NCI-H446 treated with DMSO at 0.1 percent for 48 hours (cell line): Measurements from ENCODE around the gene ZNRF2.
"Not testable (repeated sequence)": the region's sequence is repeated elsewhere in the genome, so short reads cannot be mapped to it uniquely, and the experiment has no call there.

Source experiments
- DNase-seq: peaks from one replicate; lab custom pipeline; 2025; lab: John Stamatoyannopoulos, UW

Gene ZNRF2

GRCh38 chr7:30363778-30364563 lies 79.6 kb downstream of the ZNRF2 start:
- no peak for DNase-seq

- no peak for DNase-seq
These were observed 80.4 kb downstream of the ZNRF2 start for GRCh38 chr7:30364773-30365172.

- DNase-seq = no peak
These were observed 81.2 kb downstream of the ZNRF2 start for GRCh38 chr7:30365621-30366020.

GRCh38 chr7:30366606-30367005 lies 82.2 kb downstream of the ZNRF2 start:
- DNase-seq = no peak

- DNase-seq = no peak
These were observed 83.2 kb downstream of the ZNRF2 start for GRCh38 chr7:30367561-30367960.

DNA sequence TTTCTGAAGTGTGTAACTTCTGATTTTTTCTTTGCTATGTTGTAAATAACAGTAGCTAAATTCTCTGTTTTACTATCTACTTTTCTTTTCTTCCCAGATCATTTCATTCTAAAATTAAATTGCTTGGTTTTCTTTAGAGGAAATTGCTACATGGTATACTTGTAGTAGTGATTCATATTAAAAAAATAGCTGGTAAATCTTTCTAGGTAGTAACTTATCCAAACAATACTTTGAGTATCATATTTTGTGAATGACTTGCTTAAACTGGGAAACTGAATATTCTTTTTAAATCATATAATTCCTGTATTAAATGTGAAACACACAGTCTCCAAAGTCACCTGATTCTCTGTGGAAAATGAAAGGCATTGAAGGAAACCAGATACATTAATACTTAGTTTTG lies 85.5 kb downstream of the ZNRF2 start:
- DNase-seq = no peak

DNA sequence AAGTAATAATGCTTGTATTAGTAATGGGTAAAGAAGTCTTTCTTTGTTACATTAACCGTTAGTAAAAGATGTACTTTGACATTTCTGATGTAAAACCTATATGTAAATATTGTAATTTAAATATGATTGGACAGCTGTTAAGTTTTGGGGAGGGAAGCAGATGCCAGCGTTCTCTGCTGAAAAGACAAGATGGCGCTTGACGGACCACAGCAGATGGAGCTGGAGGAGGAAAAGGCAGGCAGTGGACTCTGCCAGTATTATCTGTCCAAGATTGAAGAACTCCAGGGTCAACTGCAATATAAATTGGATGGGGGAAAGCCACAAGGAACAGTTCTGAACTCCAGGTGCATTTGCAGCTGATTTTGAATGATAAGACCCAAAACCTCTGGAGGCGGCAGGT lies 86.9 kb downstream of the ZNRF2 start:
- DNase-seq = no peak

GRCh38 chr7:30378275-30378674 lies 93.9 kb downstream of the ZNRF2 start:
- no peak for DNase-seq

GRCh38 chr7:30379131-30379530 lies 94.7 kb downstream of the ZNRF2 start:
- no peak for DNase-seq

DNA sequence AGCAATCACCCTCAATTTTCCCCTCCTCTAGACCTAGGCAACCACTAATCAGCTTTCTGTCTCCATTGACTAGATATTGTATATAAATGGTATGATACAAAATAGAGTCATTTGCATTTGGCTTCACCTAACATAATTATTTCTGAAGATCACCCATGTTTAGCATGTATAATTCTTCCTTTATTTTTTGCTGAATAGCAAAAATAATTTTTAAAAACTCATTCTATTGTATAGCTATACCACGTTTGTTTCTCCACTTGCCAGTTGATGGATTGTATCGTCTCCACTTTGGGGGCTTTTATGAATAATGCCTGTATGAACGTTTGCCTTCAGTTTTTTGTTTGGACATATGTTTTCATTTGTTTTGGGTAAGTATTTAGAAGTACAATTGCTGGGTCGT lies 95.3 kb downstream of the ZNRF2 start:
- no peak for DNase-seq

DNA sequence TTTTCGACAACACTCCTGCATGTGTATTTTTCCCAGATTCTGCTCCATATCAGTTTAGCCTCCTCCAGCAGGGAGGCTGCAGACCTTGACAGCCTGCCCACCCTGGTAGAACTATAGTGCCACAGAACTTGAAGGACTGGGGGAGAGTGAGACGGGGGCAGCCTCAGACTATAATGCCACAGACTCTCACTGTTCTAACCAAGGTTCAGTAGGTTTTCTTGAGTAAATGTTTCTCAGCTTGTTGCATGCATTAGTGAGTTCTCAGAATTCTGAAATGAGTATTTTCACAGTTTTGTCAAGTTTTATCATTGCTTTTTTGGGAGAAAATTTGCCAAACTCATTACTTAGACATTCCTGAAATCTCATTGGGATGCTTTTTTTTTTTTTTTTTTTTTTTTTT lies 95.9 kb downstream of the ZNRF2 start:
- DNase-seq = no peak

GRCh38 chr7:30380824-30381223 lies 96.4 kb downstream of the ZNRF2 start:
- not testable (repeated sequence) for DNase-seq

DNA sequence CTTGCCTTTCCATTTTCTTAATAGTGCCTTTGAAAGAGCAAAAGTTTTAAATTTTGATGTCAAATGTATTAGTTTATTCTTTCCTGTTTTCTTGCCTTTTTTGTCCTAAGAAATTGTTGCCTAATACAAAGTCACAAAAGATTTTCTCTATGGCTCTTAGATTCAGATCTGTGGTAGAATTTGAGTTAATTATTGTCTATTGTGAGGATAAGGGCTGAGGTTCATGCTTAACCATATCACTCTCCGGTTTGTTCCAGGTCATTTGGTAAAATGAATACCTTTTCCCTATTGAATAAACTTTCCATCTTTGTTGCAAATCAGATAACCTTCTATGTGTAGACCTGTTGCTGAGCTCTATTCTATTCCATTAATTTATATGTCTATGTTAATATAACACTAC lies 98.2 kb downstream of the ZNRF2 start:
- no peak for DNase-seq

- no peak for DNase-seq
These were observed 105.4 kb downstream of the ZNRF2 start for GRCh38 chr7:30389791-30390190.

DNA sequence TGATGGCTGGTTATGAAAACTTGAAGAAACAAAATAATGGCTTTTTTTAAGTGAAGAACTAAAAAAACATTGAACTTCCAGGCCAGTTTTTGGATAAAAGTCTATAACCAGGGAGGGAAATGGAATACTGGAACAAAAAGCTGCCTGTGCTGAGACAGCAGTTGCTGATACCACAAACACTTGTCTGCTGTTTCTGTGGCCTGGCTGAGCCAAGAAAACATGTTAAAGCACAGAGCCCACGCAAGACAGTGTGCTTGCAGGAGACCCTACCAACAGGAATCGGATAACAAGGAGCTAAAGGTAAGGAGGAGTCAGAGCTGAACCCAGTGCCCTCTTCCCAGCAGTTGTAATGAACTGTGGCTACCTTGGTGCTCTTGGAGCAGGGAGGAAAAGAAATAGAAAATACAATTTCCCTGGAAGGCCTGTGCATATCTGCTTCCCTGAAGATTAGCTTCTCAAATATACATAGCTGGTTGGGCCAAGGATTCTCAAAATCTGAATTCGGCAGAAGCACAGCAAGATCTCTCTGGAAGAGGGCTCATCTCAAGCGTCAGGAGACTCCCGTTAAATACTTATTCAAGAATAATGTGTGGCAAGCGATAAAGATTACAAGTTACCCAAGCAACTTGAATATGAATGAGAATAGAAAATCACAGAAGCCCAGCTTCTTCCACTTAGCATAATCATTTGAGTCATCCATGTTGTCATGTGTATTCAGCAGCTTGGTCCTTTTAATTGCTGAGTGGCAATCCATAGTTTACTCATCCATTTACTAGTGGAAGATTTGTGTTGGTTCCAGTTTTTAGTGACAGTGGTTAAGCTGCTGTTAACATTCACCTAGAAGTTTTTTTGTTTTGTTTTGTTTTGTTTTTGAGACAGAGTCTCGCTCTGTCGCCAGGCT lies 106.6 kb downstream of the ZNRF2 start:
- DNase-seq = no peak

DNA sequence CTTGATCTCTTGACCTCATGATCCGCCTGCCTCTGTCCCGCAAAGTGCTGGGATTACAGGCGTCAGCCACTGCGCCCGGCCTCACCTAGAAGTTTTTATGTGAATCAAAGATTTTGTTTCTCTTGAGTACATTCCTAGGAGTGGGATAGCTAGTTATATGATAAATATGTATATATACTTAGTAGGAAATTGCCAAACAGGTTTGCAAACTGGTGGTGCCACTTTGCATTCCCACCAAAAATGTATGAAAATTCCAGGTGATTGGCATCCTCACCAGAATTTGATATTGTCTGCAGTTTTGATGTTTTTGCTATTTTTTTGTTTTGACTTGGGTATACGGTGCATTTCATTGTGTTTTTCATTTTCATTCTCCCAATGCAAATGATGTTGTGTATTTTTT lies 107.4 kb downstream of the ZNRF2 start:
- no peak for DNase-seq

GRCh38 chr7:30395676-30396075 lies 111.3 kb downstream of the ZNRF2 start:
- no peak for DNase-seq

GRCh38 chr7:30396389-30396788 lies 112.0 kb downstream of the ZNRF2 start:
- no peak for DNase-seq

- DNase-seq = no peak
These were observed 119.1 kb downstream of the ZNRF2 start for GRCh38 chr7:30403477-30403876.

DNA sequence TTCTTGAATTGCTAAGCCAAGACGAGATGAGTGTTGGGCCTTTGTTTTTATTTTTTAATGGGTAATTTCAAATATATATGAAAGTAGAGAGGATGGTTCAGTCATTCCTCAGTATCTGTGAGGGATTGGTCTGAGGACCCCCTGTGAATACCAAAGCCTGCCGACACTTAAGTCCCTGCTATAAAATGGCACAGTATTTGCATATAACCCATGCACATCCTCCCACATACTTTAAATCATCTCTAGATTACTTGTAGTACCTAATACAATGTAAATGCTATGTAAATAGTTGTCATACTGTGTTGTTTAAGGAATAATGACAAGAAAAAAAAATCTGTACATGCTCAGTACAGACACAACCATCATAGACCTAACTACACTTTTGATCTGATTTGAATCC lies 120.8 kb downstream of the ZNRF2 start:
- DNase-seq = no peak

DNA sequence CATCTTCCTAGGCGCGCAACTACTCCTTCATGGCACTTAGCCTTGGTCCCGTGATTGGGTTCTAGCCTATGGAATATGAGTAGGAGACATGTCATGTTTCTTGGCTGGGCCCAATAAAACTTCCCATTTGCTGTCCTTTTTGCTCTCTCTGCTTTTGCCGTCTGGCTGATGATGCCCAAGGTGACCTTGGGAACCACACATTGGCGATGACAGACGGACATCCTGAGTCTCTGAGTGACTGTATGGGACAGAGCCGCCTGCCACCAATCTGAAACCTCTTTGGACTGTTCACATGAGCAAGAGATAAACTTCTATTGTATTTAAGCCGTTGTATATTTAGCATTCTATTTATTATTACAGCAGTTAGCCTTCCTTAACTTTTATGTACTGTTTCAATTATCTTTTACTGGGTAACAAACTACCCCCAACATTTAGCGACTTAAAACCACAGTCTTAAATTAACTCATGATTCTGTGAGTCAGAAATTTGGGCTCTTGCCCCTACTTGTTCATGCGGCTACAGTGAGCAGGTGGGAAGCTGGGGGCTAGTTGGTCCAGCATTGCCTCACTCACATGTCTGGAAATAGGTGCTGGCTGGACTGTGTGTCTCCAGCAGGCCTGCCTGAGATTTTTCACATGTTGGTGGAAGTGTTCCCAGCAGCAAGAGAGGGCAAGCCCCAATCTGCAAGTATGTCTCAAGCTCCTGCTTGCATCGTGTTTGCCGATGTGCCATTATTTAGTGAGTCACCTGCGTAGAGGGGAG lies 122.4 kb downstream of the ZNRF2 start:
- DNase-seq = peak; percentile 48

DNA sequence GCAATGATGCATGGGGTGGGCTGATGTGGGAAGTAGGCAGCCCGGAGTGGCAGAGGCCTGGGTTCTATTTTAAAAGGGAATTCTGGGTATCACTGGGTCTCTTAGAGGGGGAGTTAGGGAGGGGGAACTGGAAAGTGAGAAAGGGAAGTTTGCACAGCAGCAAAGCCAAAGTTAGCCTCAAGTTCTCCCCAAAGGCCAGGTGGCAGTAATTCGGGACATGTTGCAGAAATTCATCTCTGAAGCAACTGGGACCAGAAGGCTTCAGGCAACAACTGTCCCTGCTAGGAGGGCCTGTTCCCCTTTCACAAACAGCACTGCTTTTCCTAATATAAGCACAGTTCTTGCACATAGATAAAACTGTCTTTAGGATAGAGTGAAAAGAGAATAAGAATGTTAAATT lies 126.8 kb downstream of the ZNRF2 start:
- no peak for DNase-seq

GRCh38 chr7:30411897-30412296 lies 127.5 kb downstream of the ZNRF2 start:
- DNase-seq = no peak
